Chondrocyte (in vitro differentiated cells): ENCODE measurements around the gene CUL9. TPM values are rescaled to one million over a fixed set of nuclear protein-coding genes. Genes with fewer than 3 reads are reported as not detected.

Source experiments
- DNase-seq: peaks from one replicate; pipeline ENCODE4 v3.0.0; 2021; ENCODE audit warnings: mixed read lengths, low spot score
- H3K27ac Mint-ChIP-seq: one replicate; pipeline ENCODE4 v1.8.0; 2021; ENCODE audit warnings: mild to moderate bottlenecking, moderate library complexity, mixed read lengths; ENCODE audit not compliant: unreplicated experiment
- H3K27me3 Mint-ChIP-seq: 2 replicates; pipeline ENCODE4 v1.8.0; 2021; ENCODE audit warnings: low read depth, mixed read lengths
- H3K36me3 Mint-ChIP-seq: 2 replicates; pipeline ENCODE4 v1.8.0; 2021; ENCODE audit warnings: low read depth, mixed read lengths
- H3K4me1 Mint-ChIP-seq: 2 replicates; pipeline ENCODE4 v1.8.0; 2021; ENCODE audit warnings: low read depth, mild to moderate bottlenecking, mixed read lengths
- H3K4me3 Mint-ChIP-seq: one replicate; pipeline ENCODE4 v1.8.0; 2021; ENCODE audit warnings: mild to moderate bottlenecking, moderate library complexity, mixed read lengths; ENCODE audit not compliant: unreplicated experiment
- H3K9me3 Mint-ChIP-seq: 2 replicates; pipeline ENCODE4 v1.8.0; 2021; ENCODE audit warnings: low read depth, mixed read lengths
- total RNA-seq: library from RNA; stranded (reverse); gene quantifications from 3 replicates; pipeline ENCODE4 v1.2.1, GENCODE V29; 2021
- TF ChIP-seq, protein P1 (sequence below): fragments of 200-600 bp; sonication (generic); IDR thresholded peaks from 2 replicates; pipeline ENCODE4 v1.5.0; 2021; ENCODE audit warnings: antibody characterized with exemption, mild to moderate bottlenecking, moderate library complexity

CUL9 gene
- total RNA-seq, 1 donor from 2014 or later, result 19.8 TPM

DNA sequence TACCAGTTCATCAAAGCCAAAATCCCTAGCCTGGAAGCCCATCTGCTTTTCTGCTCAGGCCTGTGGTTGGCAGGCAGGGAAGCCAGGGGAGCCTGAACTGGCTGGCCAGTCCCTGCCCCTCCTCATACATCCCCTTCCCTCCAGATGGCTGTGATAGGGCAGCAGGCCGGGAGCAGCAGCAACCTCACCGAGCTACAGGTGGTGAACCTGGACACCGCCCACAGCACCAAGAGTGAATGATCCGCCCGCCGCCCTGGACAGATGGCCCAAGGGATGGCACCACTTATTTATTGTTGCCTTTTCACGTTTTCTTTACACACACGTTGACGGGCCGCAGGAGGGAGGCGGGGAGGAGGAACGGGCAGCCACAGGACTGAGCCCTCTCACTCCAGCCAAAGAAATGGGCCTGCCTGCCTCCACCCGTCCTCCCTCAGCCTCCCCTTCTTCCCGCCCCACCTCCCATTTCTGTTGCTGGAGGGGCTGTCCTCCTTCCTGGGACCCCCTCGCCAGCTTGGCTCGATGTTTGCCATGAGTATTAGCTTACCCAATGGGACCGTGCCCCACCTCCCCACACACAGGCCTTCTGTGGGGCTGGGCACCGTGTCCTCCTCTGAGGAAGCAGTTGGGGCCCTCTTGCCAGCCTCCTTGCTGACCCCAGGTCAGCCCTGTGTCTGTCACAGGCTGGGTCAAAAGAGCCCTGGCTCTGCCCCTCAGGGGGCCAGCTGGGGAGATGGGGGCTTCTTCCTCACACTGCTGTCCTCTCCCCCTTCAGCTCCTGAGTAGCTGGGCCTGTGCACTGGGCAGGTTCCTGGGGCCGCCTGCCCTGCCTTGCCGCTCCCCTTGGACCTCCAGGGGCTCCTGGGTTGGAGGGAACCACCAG, 2.8 kb upstream of the CUL9 start:
- no peaks in the 10 kb centered on the region for H3K27me3 Mint-ChIP-seq
- no peak for DNase-seq
- no peaks in the 10 kb centered on the region for H3K9me3 Mint-ChIP-seq
- H3K4me3 Mint-ChIP-seq, result no peak overlapping the region
- peaks cover 25% of the 10 kb centered on the region for H3K36me3 Mint-ChIP-seq
- H3K27ac Mint-ChIP-seq, result no peak overlapping the region
- H3K4me1 Mint-ChIP-seq, result peaks cover 35% of the 10 kb centered on the region
- TF ChIP-seq, protein P1, sequence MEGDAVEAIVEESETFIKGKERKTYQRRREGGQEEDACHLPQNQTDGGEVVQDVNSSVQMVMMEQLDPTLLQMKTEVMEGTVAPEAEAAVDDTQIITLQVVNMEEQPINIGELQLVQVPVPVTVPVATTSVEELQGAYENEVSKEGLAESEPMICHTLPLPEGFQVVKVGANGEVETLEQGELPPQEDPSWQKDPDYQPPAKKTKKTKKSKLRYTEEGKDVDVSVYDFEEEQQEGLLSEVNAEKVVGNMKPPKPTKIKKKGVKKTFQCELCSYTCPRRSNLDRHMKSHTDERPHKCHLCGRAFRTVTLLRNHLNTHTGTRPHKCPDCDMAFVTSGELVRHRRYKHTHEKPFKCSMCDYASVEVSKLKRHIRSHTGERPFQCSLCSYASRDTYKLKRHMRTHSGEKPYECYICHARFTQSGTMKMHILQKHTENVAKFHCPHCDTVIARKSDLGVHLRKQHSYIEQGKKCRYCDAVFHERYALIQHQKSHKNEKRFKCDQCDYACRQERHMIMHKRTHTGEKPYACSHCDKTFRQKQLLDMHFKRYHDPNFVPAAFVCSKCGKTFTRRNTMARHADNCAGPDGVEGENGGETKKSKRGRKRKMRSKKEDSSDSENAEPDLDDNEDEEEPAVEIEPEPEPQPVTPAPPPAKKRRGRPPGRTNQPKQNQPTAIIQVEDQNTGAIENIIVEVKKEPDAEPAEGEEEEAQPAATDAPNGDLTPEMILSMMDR, result no peak

- Mint-ChIP-seq H3K27me3 (no peaks in the 10 kb centered on the region), H3K27ac (no peak overlapping the region), H3K9me3 (no peaks in the 10 kb centered on the region), H3K36me3 (peaks cover 24% of the 10 kb centered on the region), H3K4me1 (peaks cover 32% of the 10 kb centered on the region), H3K4me3 (no peak overlapping the region)
- TF ChIP-seq, protein P1, result no peak
- DNase-seq, result no peak
Observed at GRCh38 chr6:43180058-43180457, 1.9 kb upstream of the CUL9 start.

DNA sequence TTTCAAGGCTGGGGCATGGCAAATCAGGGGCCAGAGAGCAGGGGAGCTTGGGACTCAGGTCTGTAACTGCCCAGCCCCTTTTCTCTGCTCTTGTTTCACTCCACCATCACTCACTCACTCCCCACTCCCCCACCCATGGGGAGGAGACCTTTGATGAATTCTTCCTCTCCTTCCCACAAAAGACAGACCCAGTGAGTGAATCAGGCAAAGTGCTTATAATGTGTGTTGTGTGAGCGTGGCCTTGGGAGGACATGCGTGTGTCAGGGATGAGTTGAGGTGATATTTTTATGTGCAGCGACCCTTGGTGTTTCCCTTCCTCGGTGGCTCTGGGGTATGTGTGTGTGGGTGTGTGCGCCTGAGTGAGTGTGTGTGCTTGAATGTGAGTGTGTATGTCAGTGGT, 1.0 kb upstream of the CUL9 start:
- no peaks in the 10 kb centered on the region for H3K9me3 Mint-ChIP-seq
- H3K27me3 Mint-ChIP-seq, result no peaks in the 10 kb centered on the region
- peak overlapping the region; percentile 86 for H3K4me3 Mint-ChIP-seq
- no peak for DNase-seq
- peak overlapping the region; percentile 85 for H3K27ac Mint-ChIP-seq
- H3K36me3 Mint-ChIP-seq, result peaks cover 21% of the 10 kb centered on the region
- TF ChIP-seq, protein P1, result no peak
- peaks cover 28% of the 10 kb centered on the region for H3K4me1 Mint-ChIP-seq

GRCh38 chr6:43181621-43181941, 415 bp upstream of the CUL9 start:
- TF ChIP-seq, protein P1, result no peak
- H3K4me1 Mint-ChIP-seq, result peaks cover 26% of the 10 kb centered on the region
- H3K4me3 Mint-ChIP-seq, result peak overlapping the region; percentile 86
- peak overlapping the region; percentile 85 for H3K27ac Mint-ChIP-seq
- H3K9me3 Mint-ChIP-seq, result no peaks in the 10 kb centered on the region
- no peak for DNase-seq
- H3K36me3 Mint-ChIP-seq, result peaks cover 24% of the 10 kb centered on the region
- no peaks in the 10 kb centered on the region for H3K27me3 Mint-ChIP-seq

- Mint-ChIP-seq H3K9me3 (no peaks in the 10 kb centered on the region), H3K36me3 (peaks cover 23% of the 10 kb centered on the region), H3K4me3 (peak overlapping the region; percentile 86), H3K27ac (no peak overlapping the region), H3K27me3 (no peaks in the 10 kb centered on the region), H3K4me1 (peaks cover 26% of the 10 kb centered on the region)
- no peak for DNase-seq
- TF ChIP-seq, protein P1, result no peak
Observed at GRCh38 chr6:43183441-43183840, 1.4 kb downstream of the CUL9 start.
